ENCODE measurements around the gene DDX1. TPM values are rescaled to one million over a fixed set of nuclear protein-coding genes. Genes with fewer than 3 reads are reported as not detected.
"Not testable (repeated sequence)": the region's sequence is repeated elsewhere in the genome, so short reads cannot be mapped to it uniquely, and the experiment has no call there.

The DDX1 gene
- total and polyA plus RNA-seq, 5 experiments from 2014 or later, result 39.9 to 64.1 (median 57.7) TPM

DNA sequence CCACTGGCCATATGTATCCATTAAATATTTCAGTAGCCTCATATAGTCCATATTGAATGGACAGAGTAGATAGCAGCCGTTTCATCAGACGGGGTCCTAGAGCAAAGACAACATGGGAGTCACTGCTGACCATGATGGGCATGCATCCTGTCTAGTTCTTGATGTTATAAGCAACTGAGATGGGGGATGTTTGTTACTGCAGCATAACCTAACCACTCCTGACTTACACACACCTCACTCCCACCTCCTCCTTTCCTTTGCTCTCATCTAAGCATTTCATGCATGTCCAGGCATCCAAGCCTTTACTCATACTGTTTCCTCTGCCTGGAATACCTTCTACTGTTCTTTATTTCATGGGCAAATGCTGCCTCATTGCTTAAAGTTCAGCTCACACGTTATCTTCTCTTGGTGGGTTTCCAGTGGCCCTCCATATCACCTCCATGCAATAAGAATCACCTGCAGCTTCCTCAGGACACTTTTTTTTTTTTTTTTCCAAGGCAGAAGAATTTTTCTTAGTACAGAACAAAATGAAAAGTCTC lies 87.8 kb downstream of the DDX1 start:
- ATAC-seq (no peak), DNase-seq (no peak)
- POLR2A ChIA-PET, result no interaction called here
- no peaks in the 10 kb centered on the region for H3K36me3 Mint-ChIP-seq
- H3K9me3 Mint-ChIP-seq, result peaks cover 0 to 7% (median 2%) of the 10 kb centered on the region in 9 donors
- H3K27me3 Mint-ChIP-seq, result peaks cover 0 to 12% (median 4%) of the 10 kb centered on the region in 5 donors
- H3K4me3 Mint-ChIP-seq, result no peak overlapping the region
- no peak overlapping the region for H3K27ac Mint-ChIP-seq
- no peaks in the 10 kb centered on the region for H3K4me1 Mint-ChIP-seq

DNA sequence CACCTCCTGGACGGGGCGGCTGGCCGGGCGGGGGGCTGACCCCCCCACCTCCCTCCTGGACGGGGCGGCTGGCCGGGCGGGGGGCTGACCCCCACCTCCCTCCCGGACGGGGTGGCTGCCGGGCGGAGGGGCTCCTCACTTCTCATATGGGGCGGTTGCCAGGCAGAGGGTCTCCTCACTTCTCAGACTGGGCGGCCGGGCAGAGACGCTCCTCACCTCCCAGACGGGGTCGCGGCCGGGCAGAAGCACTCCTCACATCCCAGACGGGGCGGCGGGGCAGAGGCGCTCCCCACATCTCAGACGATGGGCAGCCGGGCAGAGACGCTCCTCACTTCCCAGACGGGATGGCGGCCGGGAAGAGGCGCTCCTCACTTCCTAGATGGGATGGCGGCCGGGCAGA lies 88.5 kb downstream of the DDX1 start:
- H3K36me3 Mint-ChIP-seq, POLR2A ChIA-PET, ATAC-seq, H3K4me3 Mint-ChIP-seq, H3K27me3 Mint-ChIP-seq, DNase-seq, H3K27ac Mint-ChIP-seq, H3K9me3 Mint-ChIP-seq, H3K4me1 Mint-ChIP-seq: not testable (repeated sequence)

Other genes starting within 250 kb of the DDX1 start
- 10 to 100 TPM; 33.7 to 35.0 TPM for gene NBAS, start 30.5 kb upstream of the DDX1 start, total RNA-seq
- 10 to 100 TPM; 19.0 to 20.6 (median 20.0) TPM for gene NBAS, start 30.5 kb upstream of the DDX1 start, polyA plus RNA-seq